GM21619 (cell line): Measurements from ENCODE around the gene SLC23A3.
"Not testable (repeated sequence)": the region's sequence is repeated elsewhere in the genome, so short reads cannot be mapped to it uniquely, and the experiment has no call there.

ENCODE experiments used
- ATAC-seq: cut with Tn5 transposase; IDR thresholded peaks from one replicate; pipeline ENCODE4 v1.9.1; 2021; ENCODE audit not compliant: unreplicated experiment

Gene SLC23A3

GRCh38 chr2:219205165-219205538 is 35.3 kb upstream of the SLC23A3 start:
- no peak for ATAC-seq

- ATAC-seq = no peak
Observed at GRCh38 chr2:219204425-219205164, 34.8 kb upstream of the SLC23A3 start.

GRCh38 chr2:219201331-219201730 is 31.5 kb upstream of the SLC23A3 start:
- ATAC-seq = not testable (repeated sequence)

- ATAC-seq = not testable (repeated sequence)
Observed at GRCh38 chr2:219200502-219201326, 30.9 kb upstream of the SLC23A3 start.

GRCh38 chr2:219199470-219200211 is 29.8 kb upstream of the SLC23A3 start:
- ATAC-seq = no peak

- ATAC-seq = no peak
Observed at GRCh38 chr2:219198974-219199373, 29.1 kb upstream of the SLC23A3 start.

GRCh38 chr2:219197388-219197787 is 27.6 kb upstream of the SLC23A3 start:
- no peak for ATAC-seq

GRCh38 chr2:219186754-219187456 is 17.1 kb upstream of the SLC23A3 start:
- no peak for ATAC-seq

GRCh38 chr2:219184121-219184520 is 14.3 kb upstream of the SLC23A3 start:
- no peak for ATAC-seq

- ATAC-seq = no peak
Observed at GRCh38 chr2:219183151-219183772, 13.4 kb upstream of the SLC23A3 start.

- ATAC-seq = no peak
Observed at GRCh38 chr2:219182331-219183150, 12.7 kb upstream of the SLC23A3 start.

- ATAC-seq = no peak
Observed at GRCh38 chr2:219181531-219181930, 11.7 kb upstream of the SLC23A3 start.

- ATAC-seq = no peak
Observed at GRCh38 chr2:219180961-219181360, 11.1 kb upstream of the SLC23A3 start.

GRCh38 chr2:219179601-219180465 is 10.0 kb upstream of the SLC23A3 start:
- no peak for ATAC-seq

- ATAC-seq = peak; percentile 17
Observed at GRCh38 chr2:219178377-219179175, 8.7 kb upstream of the SLC23A3 start.

- ATAC-seq = peak; percentile 40
Observed at GRCh38 chr2:219177552-219178376, 7.9 kb upstream of the SLC23A3 start, which contains the start of gene RETREG2. Gene RETREG2, plus strand, starts transcription at chr2:219178275. Its CDS starts 78 bp downstream, at chr2:219178353.
